Measurements from ENCODE around the gene CDC27.
"Not testable (repeated sequence)": the region's sequence is repeated elsewhere in the genome, so short reads cannot be mapped to it uniquely, and the experiment has no call there.

CDC27 gene

GRCh38 chr17:47131761-47132160 is 57.3 kb downstream of the CDC27 start:
- no peak for DNase-seq (ENCODE audit: low read depth)
- H3K4me3 ChIP-seq (ENCODE audit: low read length): no peak overlapping the region
- TF ChIP-seq CTCF (conservative IDR thresholded peaks at IDR 0.05; ENCODE audit: low read length): no peak

- peak; percentile 13 for DNase-seq (ENCODE audit: low read depth)
- not testable (repeated sequence) for H3K4me3 ChIP-seq (ENCODE audit: low read length)
Observed at GRCh38 chr17:47126835-47127234, 62.3 kb downstream of the CDC27 start.

GRCh38 chr17:47123262-47123661 is 65.8 kb downstream of the CDC27 start:
- not testable (repeated sequence) for DNase-seq (ENCODE audit: low read depth); H3K4me3 ChIP-seq (ENCODE audit: low read length)

GRCh38 chr17:47120521-47121095 is 68.5 kb downstream of the CDC27 start:
- DNase-seq (ENCODE audit: low read depth): peak; percentile 60
- no peak for TF ChIP-seq CTCF (conservative IDR thresholded peaks at IDR 0.05; ENCODE audit: low read length)
- H3K4me3 ChIP-seq (ENCODE audit: low read length): no peak overlapping the region

- H3K4me3 ChIP-seq (ENCODE audit: low read length): no peak overlapping the region
- TF ChIP-seq CTCF (conservative IDR thresholded peaks at IDR 0.05; ENCODE audit: low read length): no peak
- peak; percentile 71 for DNase-seq (ENCODE audit: low read depth)
Observed at GRCh38 chr17:47119746-47120520, 69.2 kb downstream of the CDC27 start.

GRCh38 chr17:47117386-47117785 is 71.7 kb downstream of the CDC27 start:
- no peak for DNase-seq (ENCODE audit: low read depth)
- no peak overlapping the region for H3K4me3 ChIP-seq (ENCODE audit: low read length)
- TF ChIP-seq CTCF (conservative IDR thresholded peaks at IDR 0.05; ENCODE audit: low read length): no peak

- DNase-seq (ENCODE audit: low read depth): no peak
- no peak overlapping the region for H3K4me3 ChIP-seq (ENCODE audit: low read length)
- no peak for TF ChIP-seq CTCF (conservative IDR thresholded peaks at IDR 0.05; ENCODE audit: low read length)
Observed at GRCh38 chr17:47106130-47106529, 83.0 kb downstream of the CDC27 start.

- not testable (repeated sequence) for H3K4me3 ChIP-seq (ENCODE audit: low read length)
- DNase-seq (ENCODE audit: low read depth): peak; percentile 31
Observed at GRCh38 chr17:47105246-47105645, 83.8 kb downstream of the CDC27 start.
